Nephron (organoid): ENCODE data around the gene PRKCB.
A peak's percentile ranks its signal among the peaks of the same experiment; 100 is the strongest.

Experiments used
- H3K27ac Mint-ChIP-seq, 3 experiments: 2 replicates each; pipeline ENCODE4 v1.8.0; 2020; ENCODE audit warnings: mixed read lengths in 3 of 3, mild to moderate bottlenecking in 2 of 3, moderate library complexity in 1 of 3
- H3K27me3 Mint-ChIP-seq: 2 replicates; pipeline ENCODE4 v1.8.0; 2021; ENCODE audit warnings: low read depth, mild to moderate bottlenecking, moderate library complexity, mixed read lengths
- H3K36me3 Mint-ChIP-seq: 2 replicates; pipeline ENCODE4 v1.8.0; 2020; ENCODE audit warnings: low read depth, mixed read lengths
- H3K4me1 Mint-ChIP-seq: 2 replicates; pipeline ENCODE4 v1.8.0; 2020; ENCODE audit warnings: mixed read lengths
- H3K4me3 Mint-ChIP-seq, 3 experiments: 2 replicates each; pipeline ENCODE4 v1.8.0; 2020; ENCODE audit warnings: mild to moderate bottlenecking in 3 of 3, mixed read lengths in 3 of 3, moderate library complexity in 2 of 3
- H3K9me3 Mint-ChIP-seq: 2 replicates; pipeline ENCODE4 v1.8.0; 2020; ENCODE audit warnings: mixed read lengths
- TF ChIP-seq, protein P1 (sequence below), 3 experiments: fragments of 200-600 bp; sonication (generic); IDR thresholded peaks; one replicate each; pipeline ENCODE4 v1.5.0; 2021; ENCODE audit warnings: antibody characterized with exemption in 3 of 3; ENCODE audit not compliant: unreplicated experiment in 3 of 3

Gene PRKCB

DNA sequence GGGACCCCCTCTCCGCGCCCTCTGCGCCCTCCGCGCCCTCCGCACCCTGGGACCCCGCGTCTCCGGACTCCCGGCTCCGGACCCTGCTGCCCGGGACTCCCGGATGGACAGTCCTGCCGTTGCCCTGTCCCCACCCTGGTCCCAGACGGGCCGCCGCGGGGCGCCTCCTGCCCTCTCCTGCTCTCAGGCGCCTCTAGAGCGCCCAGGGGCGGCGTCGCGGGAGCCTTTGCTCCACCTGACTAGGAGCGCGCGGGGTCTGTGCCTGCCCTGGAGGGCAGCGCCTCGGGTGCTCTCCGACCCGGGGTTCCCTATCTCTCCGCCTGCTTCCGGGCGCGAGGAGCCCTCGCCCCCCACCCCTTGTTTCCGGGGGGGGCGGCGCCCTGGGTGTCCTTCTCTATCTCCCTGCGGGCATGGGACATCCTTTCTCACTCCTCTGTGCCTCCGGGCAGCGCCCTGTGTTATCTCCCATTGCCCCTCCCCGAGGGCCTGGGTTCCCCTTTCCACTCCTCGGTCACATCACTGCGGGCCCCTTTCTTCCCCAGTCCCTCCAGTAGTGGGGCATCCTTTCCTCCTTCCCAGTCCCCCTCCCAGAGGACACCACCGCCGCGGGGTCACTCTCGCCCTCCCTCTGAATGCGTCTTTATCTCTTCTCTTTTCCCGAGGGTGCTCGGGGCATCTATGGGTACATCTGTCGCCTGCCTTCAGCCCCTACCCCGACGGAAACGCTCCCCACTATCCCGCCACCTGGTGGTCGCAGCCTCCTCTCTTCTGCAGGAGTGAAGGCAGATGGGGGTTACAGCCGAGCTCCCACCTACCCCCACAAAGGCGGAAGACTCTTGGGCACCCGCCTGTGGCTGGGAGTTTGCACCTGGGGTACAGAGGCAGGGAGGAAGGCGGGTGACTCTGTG is 875 bp downstream of the PRKCB start:
- peaks cover 61% of the 10 kb centered on the region for H3K27me3 Mint-ChIP-seq
- no peak overlapping the region for H3K27ac Mint-ChIP-seq
- H3K9me3 Mint-ChIP-seq: no peaks in the 10 kb centered on the region
- TF ChIP-seq, protein P1, sequence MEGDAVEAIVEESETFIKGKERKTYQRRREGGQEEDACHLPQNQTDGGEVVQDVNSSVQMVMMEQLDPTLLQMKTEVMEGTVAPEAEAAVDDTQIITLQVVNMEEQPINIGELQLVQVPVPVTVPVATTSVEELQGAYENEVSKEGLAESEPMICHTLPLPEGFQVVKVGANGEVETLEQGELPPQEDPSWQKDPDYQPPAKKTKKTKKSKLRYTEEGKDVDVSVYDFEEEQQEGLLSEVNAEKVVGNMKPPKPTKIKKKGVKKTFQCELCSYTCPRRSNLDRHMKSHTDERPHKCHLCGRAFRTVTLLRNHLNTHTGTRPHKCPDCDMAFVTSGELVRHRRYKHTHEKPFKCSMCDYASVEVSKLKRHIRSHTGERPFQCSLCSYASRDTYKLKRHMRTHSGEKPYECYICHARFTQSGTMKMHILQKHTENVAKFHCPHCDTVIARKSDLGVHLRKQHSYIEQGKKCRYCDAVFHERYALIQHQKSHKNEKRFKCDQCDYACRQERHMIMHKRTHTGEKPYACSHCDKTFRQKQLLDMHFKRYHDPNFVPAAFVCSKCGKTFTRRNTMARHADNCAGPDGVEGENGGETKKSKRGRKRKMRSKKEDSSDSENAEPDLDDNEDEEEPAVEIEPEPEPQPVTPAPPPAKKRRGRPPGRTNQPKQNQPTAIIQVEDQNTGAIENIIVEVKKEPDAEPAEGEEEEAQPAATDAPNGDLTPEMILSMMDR (IDR thresholded peaks at IDR 0.05; ENCODE audit: unreplicated experiment in 3 of 3): peak in 1 of 3 experiments; percentile 14
- peak overlapping the region; percentile 76 to 85 (median 80) for H3K4me3 Mint-ChIP-seq
- no peaks in the 10 kb centered on the region for H3K36me3 Mint-ChIP-seq
- peaks cover 6% of the 10 kb centered on the region for H3K4me1 Mint-ChIP-seq

DNA sequence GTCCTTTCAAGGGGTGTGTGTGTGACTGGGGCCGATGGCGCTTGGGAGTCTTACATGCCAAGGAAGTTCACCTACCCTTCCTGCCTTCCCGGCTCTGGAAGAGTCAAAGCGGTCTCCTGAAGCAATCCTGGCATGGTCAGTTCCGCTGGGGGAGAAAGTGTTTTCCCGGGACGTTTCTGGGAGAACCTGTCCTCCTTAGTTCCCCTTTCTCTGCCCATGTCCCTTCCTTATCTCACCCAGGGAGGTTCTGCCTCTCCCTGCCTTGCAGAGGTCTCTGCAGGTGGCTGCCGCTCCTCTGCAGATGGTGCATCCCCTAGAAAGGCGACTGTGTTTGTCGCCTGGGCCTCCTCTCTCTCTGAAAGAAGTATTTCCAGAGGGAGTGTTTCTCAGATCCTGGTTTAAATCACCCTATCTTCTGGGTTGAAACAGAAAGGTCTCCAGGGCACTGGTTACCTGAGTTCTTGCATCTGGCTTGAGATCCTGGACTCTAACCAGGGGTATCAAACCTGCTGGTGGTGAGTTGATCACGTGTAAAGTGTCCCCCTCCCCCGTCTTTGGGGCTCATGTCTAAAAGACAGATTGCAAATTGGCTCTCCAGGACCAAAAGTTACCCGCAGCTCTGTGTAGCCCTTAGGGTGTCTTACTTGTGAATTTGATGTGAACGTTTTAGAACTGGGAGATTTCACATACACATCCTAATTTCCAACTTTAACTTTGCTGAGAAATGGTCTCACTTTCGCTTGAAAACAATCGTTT is 1.9 kb downstream of the PRKCB start:
- H3K27me3 Mint-ChIP-seq: peaks cover 67% of the 10 kb centered on the region

DNA sequence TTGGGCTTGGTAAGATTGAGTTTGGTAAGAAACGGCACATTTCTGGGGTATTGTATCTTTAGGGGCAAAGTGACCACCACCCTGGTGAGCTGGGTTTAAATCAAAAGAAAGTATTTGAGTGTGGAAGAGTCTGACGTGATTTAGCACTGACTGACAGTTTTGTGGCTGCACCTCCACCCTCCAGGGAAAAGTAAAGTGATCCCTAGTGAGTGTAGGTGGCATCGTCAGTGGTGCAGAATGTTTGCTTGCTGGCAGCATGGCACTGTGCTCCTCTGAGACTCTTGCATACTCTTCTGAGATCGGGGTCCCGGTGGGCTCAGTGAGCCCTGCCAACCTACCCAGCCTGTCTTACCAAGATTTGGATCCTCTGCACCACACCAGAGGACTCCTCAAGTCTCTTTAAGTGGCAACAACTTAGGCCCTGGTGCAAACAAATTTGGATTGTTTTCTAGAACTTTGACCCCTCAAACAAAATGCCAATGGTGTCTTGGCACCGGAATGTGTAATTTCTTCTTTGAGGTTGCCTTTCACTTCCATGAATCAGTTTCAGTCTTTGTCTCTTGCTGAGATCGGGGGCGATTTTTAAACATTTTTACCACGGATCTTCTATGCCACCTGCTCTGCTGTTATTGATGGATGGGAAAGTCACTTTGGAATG is 2.8 kb downstream of the PRKCB start:
- Mint-ChIP-seq H3K4me3 (no peak overlapping the region), H3K4me1 (peaks cover 6% of the 10 kb centered on the region), H3K36me3 (no peaks in the 10 kb centered on the region), H3K27me3 (peaks cover 67% of the 10 kb centered on the region), H3K27ac (no peak overlapping the region), H3K9me3 (no peaks in the 10 kb centered on the region)
- TF ChIP-seq, protein P1 (IDR thresholded peaks at IDR 0.05; ENCODE audit: unreplicated experiment in 3 of 3): no peak

More for the DNA sequence above, 1.9 kb downstream of the PRKCB start:
- Mint-ChIP-seq H3K9me3 (no peaks in the 10 kb centered on the region), H3K27ac (no peak overlapping the region), H3K36me3 (no peaks in the 10 kb centered on the region), H3K4me3 (peak overlapping the region; percentile 76 to 85 (median 80)), H3K4me1 (peaks cover 6% of the 10 kb centered on the region)
- TF ChIP-seq, protein P1 (IDR thresholded peaks at IDR 0.05; ENCODE audit: unreplicated experiment in 3 of 3): no peak

DNA sequence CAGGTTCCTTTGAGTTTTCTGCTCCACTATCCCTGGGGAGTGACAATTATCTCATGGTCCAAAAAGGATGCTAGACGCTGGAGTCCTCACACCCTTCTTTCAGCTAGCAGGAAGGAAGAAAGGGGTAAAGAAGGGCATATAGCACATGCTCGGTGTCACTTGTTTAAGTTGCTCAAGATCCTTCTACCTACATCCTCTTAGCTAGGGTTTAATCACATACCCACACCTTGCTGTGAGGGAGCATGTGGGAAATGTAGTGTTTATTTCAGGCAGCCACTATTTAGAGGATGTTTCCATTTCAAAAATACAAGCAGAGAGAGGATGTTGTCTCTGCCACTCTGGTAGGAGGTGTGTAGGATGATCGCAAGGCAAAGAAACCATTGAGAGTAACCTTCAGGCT is 4.5 kb downstream of the PRKCB start:
- Mint-ChIP-seq H3K27me3 (peaks cover 61% of the 10 kb centered on the region), H3K9me3 (no peaks in the 10 kb centered on the region), H3K4me1 (peaks cover 2% of the 10 kb centered on the region), H3K36me3 (no peaks in the 10 kb centered on the region), H3K27ac (no peak overlapping the region), H3K4me3 (no peak overlapping the region)
- TF ChIP-seq, protein P1 (IDR thresholded peaks at IDR 0.05; ENCODE audit: unreplicated experiment in 3 of 3): no peak

DNA sequence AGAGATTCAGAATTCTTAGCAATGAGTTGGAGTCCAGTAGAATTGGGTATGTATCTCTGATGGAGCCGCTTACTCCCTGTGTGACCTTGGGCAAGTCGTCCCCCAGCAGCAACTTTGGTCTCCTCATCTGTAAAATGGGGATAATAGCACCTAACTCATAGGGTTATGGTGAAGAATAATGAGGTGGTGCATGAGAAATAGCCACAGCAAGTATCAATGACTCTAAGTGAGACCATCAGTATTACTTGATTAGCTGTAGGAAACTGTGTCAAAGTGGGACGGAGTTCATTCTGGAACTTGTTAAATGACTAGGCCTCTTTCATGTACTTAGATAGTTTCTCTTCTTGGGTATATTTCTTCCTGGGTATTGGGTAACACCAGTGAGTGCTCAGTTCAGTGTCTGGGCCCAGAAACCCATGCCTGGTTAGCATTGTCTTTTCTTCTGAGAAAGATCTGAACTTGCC is 6.4 kb downstream of the PRKCB start:
- no peaks in the 10 kb centered on the region for H3K36me3 Mint-ChIP-seq
- TF ChIP-seq, protein P1 (IDR thresholded peaks at IDR 0.05; ENCODE audit: unreplicated experiment in 3 of 3): no peak
- H3K4me3 Mint-ChIP-seq: no peak overlapping the region
- no peaks in the 10 kb centered on the region for H3K4me1 Mint-ChIP-seq
- no peak overlapping the region for H3K27ac Mint-ChIP-seq
- peaks cover 63% of the 10 kb centered on the region for H3K27me3 Mint-ChIP-seq
- no peaks in the 10 kb centered on the region for H3K9me3 Mint-ChIP-seq
